OCI-LY1 (cell line): ENCODE results near the gene WWOX.

ENCODE experiments used
- H2AFZ ChIP-seq: fragments of 200-600 bp; sonication (generic), shearing (Covaris generic); 2 replicates; pipeline ENCODE4 v1.6.0; 2014; ENCODE audit warnings: antibody characterized with exemption, mild to moderate bottlenecking, low read length
- H3F3A ChIP-seq: fragments of 200-600 bp; sonication (generic), shearing (Covaris generic); 2 replicates; pipeline ENCODE4 v1.6.0; 2014; ENCODE audit warnings: mild to moderate bottlenecking, antibody characterized with exemption, low read length, moderate library complexity; ENCODE audit not compliant: insufficient read depth
- H3K27ac ChIP-seq: fragments of 200-600 bp; sonication (generic); 2 replicates; pipeline ENCODE4 v1.5.1; 2014; ENCODE audit warnings: low read length, mixed run types, mild to moderate bottlenecking, low read depth; ENCODE audit not compliant: poor library complexity, severe bottlenecking
- H3K27me3 ChIP-seq: fragments of 200-600 bp; sonication (generic); 2 replicates; pipeline ENCODE4 v1.6.0; 2014; ENCODE audit warnings: antibody characterized with exemption, mild to moderate bottlenecking, low read length, moderate library complexity; ENCODE audit not compliant: insufficient read depth
- H3K36me3 ChIP-seq: fragments of 200-600 bp; sonication (generic); 2 replicates; pipeline ENCODE4 v1.6.1; 2014; ENCODE audit warnings: mild to moderate bottlenecking, antibody characterized with exemption, low read length, moderate library complexity, mixed read lengths; ENCODE audit not compliant: insufficient read depth
- H3K4me1 ChIP-seq: fragments of 200-600 bp; sonication (generic); 2 replicates; pipeline ENCODE4 v1.5.1; 2014; ENCODE audit warnings: mild to moderate bottlenecking, low read length, moderate library complexity; ENCODE audit not compliant: insufficient read depth, severe bottlenecking
- H3K4me2 ChIP-seq: fragments of 200-600 bp; sonication (generic), shearing (Covaris generic); 2 replicates; pipeline ENCODE4 v1.6.1; 2014; ENCODE audit warnings: low read length
- H3K4me3 ChIP-seq: fragments of 200-600 bp; sonication (generic); 2 replicates; pipeline ENCODE4 v1.5.1; 2014; ENCODE audit warnings: low read length, low read depth, mild to moderate bottlenecking, mixed read lengths; ENCODE audit not compliant: poor library complexity, severe bottlenecking
- H3K79me2 ChIP-seq: fragments of 200-600 bp; shearing (Covaris generic); 2 replicates; pipeline ENCODE4 v1.6.1; 2016; ENCODE audit warnings: mixed run types, low read length, mixed read lengths; ENCODE audit not compliant: insufficient read depth
- H3K9ac ChIP-seq: fragments of 200-600 bp; sonication (generic), shearing (Covaris generic); 2 replicates; pipeline ENCODE4 v1.6.1; 2014; ENCODE audit warnings: mild to moderate bottlenecking, low read length, mixed read lengths
- H3K9me2 ChIP-seq: fragments of 200-600 bp; sonication (generic), shearing (Covaris generic); 2 replicates; pipeline ENCODE4 v1.6.1; 2014; ENCODE audit warnings: low read depth, mild to moderate bottlenecking, low read length, mixed read lengths
- H3K9me3 ChIP-seq: fragments of 200-600 bp; shearing (Covaris generic); 2 replicates; pipeline ENCODE4 v1.6.1; 2014; ENCODE audit warnings: low read length, mixed read lengths
- H4K20me1 ChIP-seq: fragments of 200-600 bp; sonication (generic), shearing (Covaris generic); 2 replicates; pipeline ENCODE4 v1.6.0; 2016; ENCODE audit warnings: mild to moderate bottlenecking, low read length; ENCODE audit not compliant: insufficient read depth
- EZH2 ChIP-seq: fragments of 200-600 bp; sonication (generic), shearing (Covaris generic); IDR thresholded peaks from 2 replicates; pipeline ENCODE4 v1.8.0; 2017; ENCODE audit warnings: borderline replicate concordance, mixed run types, mild to moderate bottlenecking, antibody characterized with exemption, low read length, moderate library complexity, mixed read lengths
- TF ChIP-seq, protein P1 (sequence below): fragments of 200-600 bp; sonication (generic), shearing (Covaris generic); IDR thresholded peaks from 2 replicates; pipeline ENCODE4 v1.5.1; 2017; ENCODE audit warnings: mild to moderate bottlenecking, antibody characterized with exemption, low read length, moderate library complexity, mixed read lengths

WWOX gene

DNA sequence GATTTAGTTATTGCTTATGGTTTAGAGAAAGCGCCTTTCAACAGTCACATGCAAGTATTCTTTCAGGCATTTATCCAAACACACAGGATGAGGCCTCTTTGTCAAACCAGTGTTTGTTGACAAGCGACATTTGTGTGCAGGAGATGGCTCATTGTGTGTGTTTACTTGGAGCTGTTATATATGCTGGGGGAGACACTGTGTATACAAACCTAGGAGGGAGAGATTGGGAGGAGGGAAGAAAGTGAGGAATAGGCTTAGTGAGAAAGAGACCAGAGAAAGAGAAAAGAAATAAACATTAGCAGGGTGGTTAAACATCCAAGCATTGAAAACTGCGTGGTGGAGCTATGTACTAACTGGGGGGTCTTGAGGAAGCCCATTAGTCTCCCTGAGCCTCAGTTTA lies 1063.5 kb downstream of the WWOX start:
- Histone ChIP-seq H3F3A (no peaks in the 10 kb centered on the region), H2AFZ (no peak overlapping the region), H3K27ac (no peak overlapping the region)

DNA sequence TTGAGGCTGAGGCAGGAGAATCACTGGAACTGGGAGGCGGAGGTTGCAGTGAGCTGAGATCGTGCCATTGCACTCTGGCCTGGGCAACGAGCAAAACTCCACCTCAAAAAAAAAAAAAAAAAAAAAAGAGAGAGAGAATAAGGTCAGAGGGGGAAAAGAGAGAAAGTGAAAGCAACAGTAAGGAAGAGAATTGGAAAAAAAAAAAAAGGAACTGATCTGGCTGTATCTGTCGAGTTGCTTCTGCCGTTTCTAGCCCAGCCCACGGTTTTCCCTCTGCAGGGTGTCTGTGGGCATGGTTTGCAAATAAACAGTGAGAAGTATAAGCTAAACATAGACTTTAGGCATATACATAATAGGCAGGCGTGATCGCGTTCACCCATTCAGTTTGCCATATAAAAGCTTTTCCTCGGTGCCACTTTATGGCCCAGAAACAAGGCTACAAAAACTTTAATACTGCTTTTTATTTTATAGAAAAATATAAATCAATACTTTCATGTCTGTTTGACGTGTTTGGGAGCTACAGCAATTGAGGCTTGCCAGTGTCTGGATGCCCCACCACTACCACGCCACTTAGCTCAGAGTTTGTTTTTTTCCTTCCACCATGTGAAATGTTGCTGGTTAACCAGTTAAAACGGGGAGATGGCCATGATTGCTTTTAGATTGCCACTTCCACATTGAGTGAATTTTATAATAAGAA lies 1064.4 kb downstream of the WWOX start:
- Histone ChIP-seq H3K36me3 (no peaks in the 10 kb centered on the region), H3F3A (no peaks in the 10 kb centered on the region), H4K20me1 (no peaks in the 10 kb centered on the region), H3K4me2 (no peak overlapping the region), H2AFZ (no peak overlapping the region), H3K79me2 (no peaks in the 10 kb centered on the region), H3K4me1 (no peaks in the 10 kb centered on the region), H3K9me2 (no peaks in the 10 kb centered on the region), H3K27ac (no peak overlapping the region), H3K9me3 (no peaks in the 10 kb centered on the region), H3K4me3 (no peak overlapping the region), H3K9ac (no peak overlapping the region), H3K27me3 (no peaks in the 10 kb centered on the region)
- no peak for TF ChIP-seq EZH2
- TF ChIP-seq, protein P1, sequence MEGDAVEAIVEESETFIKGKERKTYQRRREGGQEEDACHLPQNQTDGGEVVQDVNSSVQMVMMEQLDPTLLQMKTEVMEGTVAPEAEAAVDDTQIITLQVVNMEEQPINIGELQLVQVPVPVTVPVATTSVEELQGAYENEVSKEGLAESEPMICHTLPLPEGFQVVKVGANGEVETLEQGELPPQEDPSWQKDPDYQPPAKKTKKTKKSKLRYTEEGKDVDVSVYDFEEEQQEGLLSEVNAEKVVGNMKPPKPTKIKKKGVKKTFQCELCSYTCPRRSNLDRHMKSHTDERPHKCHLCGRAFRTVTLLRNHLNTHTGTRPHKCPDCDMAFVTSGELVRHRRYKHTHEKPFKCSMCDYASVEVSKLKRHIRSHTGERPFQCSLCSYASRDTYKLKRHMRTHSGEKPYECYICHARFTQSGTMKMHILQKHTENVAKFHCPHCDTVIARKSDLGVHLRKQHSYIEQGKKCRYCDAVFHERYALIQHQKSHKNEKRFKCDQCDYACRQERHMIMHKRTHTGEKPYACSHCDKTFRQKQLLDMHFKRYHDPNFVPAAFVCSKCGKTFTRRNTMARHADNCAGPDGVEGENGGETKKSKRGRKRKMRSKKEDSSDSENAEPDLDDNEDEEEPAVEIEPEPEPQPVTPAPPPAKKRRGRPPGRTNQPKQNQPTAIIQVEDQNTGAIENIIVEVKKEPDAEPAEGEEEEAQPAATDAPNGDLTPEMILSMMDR = no peak

More for the DNA sequence above, 1063.5 kb downstream of the WWOX start:
- no peaks in the 10 kb centered on the region for H3K9me2 ChIP-seq
- H3K4me2 ChIP-seq = no peak overlapping the region
- no peak overlapping the region for H3K9ac ChIP-seq
- H3K9me3 ChIP-seq = no peaks in the 10 kb centered on the region
- H3K79me2 ChIP-seq = no peaks in the 10 kb centered on the region
- TF ChIP-seq, protein P1 = no peak
- TF ChIP-seq EZH2 = no peak
- H3K4me1 ChIP-seq = no peaks in the 10 kb centered on the region
- no peaks in the 10 kb centered on the region for H3K27me3 ChIP-seq
- H4K20me1 ChIP-seq = no peaks in the 10 kb centered on the region
- no peaks in the 10 kb centered on the region for H3K36me3 ChIP-seq
- H3K4me3 ChIP-seq = no peak overlapping the region

DNA sequence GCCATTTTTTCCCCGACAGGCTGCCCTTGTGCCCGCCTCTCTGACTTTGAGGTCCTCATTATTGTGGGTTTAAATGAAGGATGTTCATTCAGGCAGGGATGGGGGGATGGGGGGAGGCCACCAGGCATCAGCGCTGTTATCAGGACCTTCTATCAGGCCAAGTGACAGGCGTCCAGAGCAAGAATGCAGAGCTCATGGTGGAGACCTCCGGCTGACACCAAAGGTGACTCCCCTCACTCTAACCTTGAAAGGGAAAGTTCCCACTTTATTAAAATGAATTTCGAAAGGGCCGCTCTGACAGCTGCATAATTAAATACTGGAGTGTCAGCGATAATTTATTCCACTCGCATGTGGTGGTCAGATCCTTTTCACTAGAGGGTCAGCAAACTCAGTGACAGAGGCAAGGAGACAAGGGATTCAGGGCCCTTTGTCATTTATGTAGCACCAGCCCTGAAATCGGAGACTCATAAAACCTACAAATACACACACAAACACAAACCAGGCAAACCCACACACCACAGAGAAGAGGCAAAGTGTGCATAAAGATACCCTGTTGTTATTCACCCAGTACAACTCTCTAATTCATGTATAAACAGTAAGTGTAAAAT lies 1065.0 kb downstream of the WWOX start:
- Histone ChIP-seq H3K27me3 (no peaks in the 10 kb centered on the region), H3K79me2 (no peaks in the 10 kb centered on the region), H3F3A (no peaks in the 10 kb centered on the region), H3K9me2 (no peaks in the 10 kb centered on the region), H3K4me1 (no peaks in the 10 kb centered on the region), H2AFZ (no peak overlapping the region), H3K9me3 (no peaks in the 10 kb centered on the region), H3K4me3 (no peak overlapping the region), H4K20me1 (no peaks in the 10 kb centered on the region), H3K9ac (no peak overlapping the region), H3K27ac (no peak overlapping the region), H3K36me3 (no peaks in the 10 kb centered on the region), H3K4me2 (no peak overlapping the region)
- TF ChIP-seq, protein P1 = no peak
- no peak for TF ChIP-seq EZH2
